ENCODE measurements around the gene ST7L. TPM values are rescaled to one million over a fixed set of nuclear protein-coding genes. Genes with fewer than 3 reads are reported as not detected.

Gene ST7L
- total and polyA plus RNA-seq, 2 donors (not counting 3 experiments of a cell fraction or from before 2014, with no cell fraction given): 12.3 to 28.4 TPM

- Histone ChIP-seq H2AFZ (ENCODE audit: low read depth, low read length) (no peak overlapping the region), H3K4me2 (ENCODE audit: insufficient read depth, low read length) (no peak overlapping the region), H3K27me3 (ENCODE audit: control insufficient read depth in 2 of 2, insufficient read depth in 2 of 2, low read length in 2 of 2) (no peaks in the 10 kb centered on the region), H3K27ac (ENCODE audit: insufficient read depth, low read depth, low read length) (no peak overlapping the region), H3K4me3 (replicated peaks in 1 of 3; ENCODE audit: insufficient read depth in 1 of 3, low read depth in 1 of 3, low read length in 3 of 3) (no peak overlapping the region), H3K9me3 (replicated peaks; ENCODE audit: control insufficient read depth, insufficient read depth, low read length) (no peaks in the 10 kb centered on the region), H3K4me1 (ENCODE audit: control insufficient read depth, extremely low read depth, insufficient read depth, low read length) (peaks cover 14% of the 10 kb centered on the region), H3K36me3 (ENCODE audit: control insufficient read depth in 2 of 2, extremely low read depth in 1 of 2, insufficient read depth in 2 of 2, low read length in 2 of 2) (peaks cover 2 to 5% of the 10 kb centered on the region in 2 experiments), H3K9me1 (replicated peaks; ENCODE audit: control insufficient read depth, extremely low read depth, insufficient read depth, low read length) (no peaks in the 10 kb centered on the region), H4K20me1 (replicated peaks; ENCODE audit: control insufficient read depth, extremely low read depth, insufficient read depth, low read length) (no peaks in the 10 kb centered on the region), H3K9ac (replicated peaks; ENCODE audit: extremely low read depth, insufficient read depth, low read length) (no peak overlapping the region), H3K79me2 (ENCODE audit: control insufficient read depth, insufficient read depth, low read length) (no peaks in the 10 kb centered on the region)
- FAIRE-seq (peak; percentile 81), DNase-seq (ENCODE audit: low read depth, low spot score) (peak; percentile 45)
- TF ChIP-seq GATA2 (IDR thresholded peaks at IDR 0.05; ENCODE audit: insufficient read depth, insufficient read length, low read depth, low read length): peak; percentile 48
- peak; percentile 44 for TF ChIP-seq JUN (IDR thresholded peaks at IDR 0.05; ENCODE audit: borderline replicate concordance, insufficient read depth, insufficient read length, low read depth)
- peak; percentile 75 for TF ChIP-seq FOS (IDR thresholded peaks at IDR 0.05; ENCODE audit: borderline replicate concordance, insufficient read depth, low read length)
- TF ChIP-seq POLR2A (IDR thresholded peaks at IDR 0.05; ENCODE audit: low read depth, low read length): no peak
- peak; percentile 38 for TF ChIP-seq POLR2AphosphoS5 (IDR thresholded peaks at IDR 0.05; ENCODE audit: insufficient read depth, low read depth, low read length)
- TF ChIP-seq EZH2 (IDR thresholded peaks at IDR 0.05; ENCODE audit: borderline replicate concordance, low read depth, low read length, severe bottlenecking): no peak
- TF ChIP-seq MYC (IDR thresholded peaks at IDR 0.05; ENCODE audit: low read depth, low read length): no peak
- no TSS peak for BruUV-seq (replicated peaks)
- ChIA-PET CTCF (interaction anchor here (1.0 to 2.7 kb wide), 4 partner anchors 31 to 73 kb away, joined by 3 to 18 read pairs (median 6); no protein-coding TSS in a partner anchor), POLR2A (no interaction called here)
- dilution Hi-C loops (cut with MboI; ENCODE audit: extremely low pct_ligation_motif_present, low sequenced_read_pairs) (no loop called here), intact Hi-C loops (cut with micrococcal nuclease) (no loop called here)
These were observed 43.7 kb downstream of the ST7L start for GRCh38 chr1:112575154-112575804.

DNA sequence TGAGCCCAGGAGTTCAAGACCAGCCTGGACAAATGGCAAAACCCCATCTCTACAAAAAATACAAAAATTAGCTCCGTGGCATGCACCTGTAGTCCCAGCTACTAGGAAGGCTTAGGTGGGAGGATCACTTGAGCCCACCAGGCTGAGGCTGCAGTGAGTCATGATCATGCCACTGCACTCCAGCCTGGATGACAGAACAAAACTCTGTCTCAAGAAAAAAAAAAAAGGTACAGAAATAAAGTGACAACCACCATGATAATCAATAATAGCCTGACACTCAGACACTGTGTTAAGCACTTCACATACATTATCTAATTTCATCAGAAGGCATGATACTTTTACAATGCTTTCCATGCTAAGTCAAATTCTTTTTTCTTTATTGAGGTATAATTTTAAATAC, 53.1 kb downstream of the ST7L start:
- Histone ChIP-seq H3K79me2 (ENCODE audit: control insufficient read depth, insufficient read depth, low read length) (no peaks in the 10 kb centered on the region), H3K36me3 (ENCODE audit: control insufficient read depth in 2 of 2, extremely low read depth in 1 of 2, insufficient read depth in 2 of 2, low read length in 2 of 2) (no peaks in the 10 kb centered on the region), H3K9me3 (replicated peaks; ENCODE audit: control insufficient read depth, insufficient read depth, low read length) (no peaks in the 10 kb centered on the region), H2AFZ (ENCODE audit: low read depth, low read length) (no peak overlapping the region), H3K27ac (ENCODE audit: insufficient read depth, low read depth, low read length) (no peak overlapping the region), H3K9ac (replicated peaks; ENCODE audit: extremely low read depth, insufficient read depth, low read length) (no peak overlapping the region), H4K20me1 (replicated peaks; ENCODE audit: control insufficient read depth, extremely low read depth, insufficient read depth, low read length) (no peaks in the 10 kb centered on the region), H3K4me1 (ENCODE audit: control insufficient read depth, extremely low read depth, insufficient read depth, low read length) (peaks cover 8% of the 10 kb centered on the region), H3K27me3 (ENCODE audit: control insufficient read depth in 2 of 2, insufficient read depth in 2 of 2, low read length in 2 of 2) (no peaks in the 10 kb centered on the region), H3K9me1 (replicated peaks; ENCODE audit: control insufficient read depth, extremely low read depth, insufficient read depth, low read length) (no peaks in the 10 kb centered on the region), H3K4me2 (ENCODE audit: insufficient read depth, low read length) (no peak overlapping the region), H3K4me3 (replicated peaks in 1 of 3; ENCODE audit: insufficient read depth in 1 of 3, low read depth in 1 of 3, low read length in 3 of 3) (no peak overlapping the region)
- no TSS peak for BruUV-seq (replicated peaks)
- DNase-seq (ENCODE audit: low read depth, low spot score) (no peak), FAIRE-seq (no peak)
- POLR2A ChIA-PET: no interaction called here
- no peak for TF ChIP-seq POLR2AphosphoS5 (IDR thresholded peaks at IDR 0.05; ENCODE audit: insufficient read depth, low read depth, low read length)
- TF ChIP-seq JUN (IDR thresholded peaks at IDR 0.05; ENCODE audit: borderline replicate concordance, insufficient read depth, insufficient read length, low read depth): no peak
- TF ChIP-seq, protein P1, sequence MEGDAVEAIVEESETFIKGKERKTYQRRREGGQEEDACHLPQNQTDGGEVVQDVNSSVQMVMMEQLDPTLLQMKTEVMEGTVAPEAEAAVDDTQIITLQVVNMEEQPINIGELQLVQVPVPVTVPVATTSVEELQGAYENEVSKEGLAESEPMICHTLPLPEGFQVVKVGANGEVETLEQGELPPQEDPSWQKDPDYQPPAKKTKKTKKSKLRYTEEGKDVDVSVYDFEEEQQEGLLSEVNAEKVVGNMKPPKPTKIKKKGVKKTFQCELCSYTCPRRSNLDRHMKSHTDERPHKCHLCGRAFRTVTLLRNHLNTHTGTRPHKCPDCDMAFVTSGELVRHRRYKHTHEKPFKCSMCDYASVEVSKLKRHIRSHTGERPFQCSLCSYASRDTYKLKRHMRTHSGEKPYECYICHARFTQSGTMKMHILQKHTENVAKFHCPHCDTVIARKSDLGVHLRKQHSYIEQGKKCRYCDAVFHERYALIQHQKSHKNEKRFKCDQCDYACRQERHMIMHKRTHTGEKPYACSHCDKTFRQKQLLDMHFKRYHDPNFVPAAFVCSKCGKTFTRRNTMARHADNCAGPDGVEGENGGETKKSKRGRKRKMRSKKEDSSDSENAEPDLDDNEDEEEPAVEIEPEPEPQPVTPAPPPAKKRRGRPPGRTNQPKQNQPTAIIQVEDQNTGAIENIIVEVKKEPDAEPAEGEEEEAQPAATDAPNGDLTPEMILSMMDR (IDR thresholded peaks at IDR 0.05; ENCODE audit: extremely low read depth in 1 of 2, insufficient read depth in 1 of 2, low read depth in 1 of 2, low read length in 2 of 2): no peak
- TF ChIP-seq FOS (IDR thresholded peaks at IDR 0.05; ENCODE audit: borderline replicate concordance, insufficient read depth, low read length): no peak
- no peak for TF ChIP-seq POLR2A (IDR thresholded peaks at IDR 0.05; ENCODE audit: low read depth, low read length)
- no peak for TF ChIP-seq MYC (IDR thresholded peaks at IDR 0.05; ENCODE audit: low read depth, low read length)
- TF ChIP-seq MAX (IDR thresholded peaks at IDR 0.05; ENCODE audit: insufficient read depth, insufficient read length): no peak
- TF ChIP-seq GATA2 (IDR thresholded peaks at IDR 0.05; ENCODE audit: insufficient read depth, insufficient read length, low read depth, low read length): no peak
- TF ChIP-seq EZH2 (IDR thresholded peaks at IDR 0.05; ENCODE audit: borderline replicate concordance, low read depth, low read length, severe bottlenecking): no peak
- CTCF ChIA-PET: no interaction called here
- intact Hi-C loops (cut with micrococcal nuclease) (loop anchor here (2.0 kb wide), 1 partner anchor 21 kb away; no protein-coding TSS in a partner anchor), dilution Hi-C loops (cut with MboI; ENCODE audit: extremely low pct_ligation_motif_present, low sequenced_read_pairs) (no loop called here)
